HepG2 (cell line): ENCODE measurements around the gene VSIG10L2. TPM values are rescaled to one million over a fixed set of nuclear protein-coding genes. Genes with fewer than 3 reads are reported as not detected.

ENCODE experiments used
- DPF2 ChIP-seq: sonication (generic); formaldehyde crosslinking; IDR thresholded peaks from 2 replicates; pipeline ENCODE4 v1.4.0; 2020; ENCODE audit warnings: mild to moderate bottlenecking, low read depth, missing genetic modification reagents, borderline replicate concordance
- FLYWCH1 ChIP-seq: sonication (generic); formaldehyde crosslinking; IDR thresholded peaks from 2 replicates; pipeline ENCODE4 v1.8.1; 2023; ENCODE audit warnings: mild to moderate bottlenecking, missing genetic modification reagents
- IRX3 ChIP-seq: sonication (generic); formaldehyde crosslinking; IDR thresholded peaks from 2 replicates; pipeline ENCODE4 v1.8.1; 2023; ENCODE audit warnings: mild to moderate bottlenecking, low read depth, missing genetic modification reagents, borderline replicate concordance
- MEIS1 ChIP-seq: sonication (generic); formaldehyde crosslinking; IDR thresholded peaks from 2 replicates; pipeline ENCODE4 v1.9.0; 2021; ENCODE audit warnings: mild to moderate bottlenecking, missing genetic modification reagents, moderate library complexity, borderline replicate concordance
- MXD4 ChIP-seq: IDR thresholded peaks from 2 replicates; pipeline ENCODE4 v1.6.1; 2016; ENCODE audit warnings: mild to moderate bottlenecking, missing biosample characterization, missing genetic modification reagents
- NCOR1 ChIP-seq: fragments of 200-600 bp; sonication (generic); IDR thresholded peaks from 2 replicates; pipeline ENCODE4 v1.7.0; 2017; ENCODE audit warnings: antibody characterized with exemption, low read length, borderline replicate concordance
- PBX3 ChIP-seq: sonication (generic); formaldehyde crosslinking; IDR thresholded peaks from 2 replicates; pipeline ENCODE4 v1.8.1; 2023; ENCODE audit warnings: missing genetic modification reagents, inconsistent platforms, borderline replicate concordance
- POGK ChIP-seq: sonication (generic); formaldehyde crosslinking; conservative IDR thresholded peaks from 2 replicates; pipeline ENCODE4 v1.8.0; 2022; ENCODE audit warnings: mild to moderate bottlenecking, moderate library complexity, missing genetic modification reagents
- POLR2AphosphoS5 ChIP-seq: IDR thresholded peaks from 2 replicates; pipeline ENCODE4 v1.6.1; 2012; ENCODE audit warnings: low read depth, low read length
- RORA ChIP-seq: sonication (generic); formaldehyde crosslinking; IDR thresholded peaks from 2 replicates; pipeline ENCODE4 v1.5.0; 2020; ENCODE audit warnings: mild to moderate bottlenecking, missing genetic modification reagents, moderate library complexity
- SOX13 ChIP-seq, 3 experiments: fragments of 450-650 bp in 1 of 3; sonication (generic) in 1 of 3; formaldehyde crosslinking in 1 of 3; IDR thresholded peaks in 2 of 3; conservative IDR thresholded peaks in 1 of 3; 2 replicates each; pipeline versions ENCODE4 v1.5.0 to v1.6.1; 2016 to 2020; ENCODE audit warnings: antibody characterized with exemption in 1 of 3, mild to moderate bottlenecking in 1 of 3, missing compliant biosample characterization in 1 of 3, missing genetic modification reagents in 1 of 3, moderate library complexity in 1 of 3
- SSRP1 ChIP-seq: IDR thresholded peaks from 2 replicates; pipeline ENCODE4 v1.6.1; 2016; ENCODE audit warnings: control low read depth
- THAP8 ChIP-seq: sonication (generic); formaldehyde crosslinking; IDR thresholded peaks from 2 replicates; pipeline ENCODE4 v1.5.1; 2020; ENCODE audit warnings: missing genetic modification reagents, mild to moderate bottlenecking, borderline replicate concordance
- TRAFD1 ChIP-seq: sonication (generic); formaldehyde crosslinking; IDR thresholded peaks from 2 replicates; pipeline ENCODE4 v1.5.1; 2020; ENCODE audit warnings: missing genetic modification reagents, mild to moderate bottlenecking, borderline replicate concordance
- ZKSCAN1 ChIP-seq: fragments of 150-350 bp; IDR thresholded peaks from 2 replicates; pipeline ENCODE4 v1.6.1; 2014; ENCODE audit warnings: low read length
- ZNF224 ChIP-seq: sonication (generic); formaldehyde crosslinking; IDR thresholded peaks from 2 replicates; pipeline ENCODE4 v1.5.0; 2020; ENCODE audit warnings: mild to moderate bottlenecking, missing genetic modification reagents
- ZNF678 ChIP-seq: sonication (generic); formaldehyde crosslinking; IDR thresholded peaks from 2 replicates; pipeline ENCODE4 v1.4.0; 2020; ENCODE audit warnings: mild to moderate bottlenecking, missing genetic modification reagents
- ZNF770 ChIP-seq: sonication (generic); formaldehyde crosslinking; IDR thresholded peaks from 2 replicates; pipeline ENCODE4 v1.5.0; 2020; ENCODE audit warnings: mild to moderate bottlenecking, missing genetic modification reagents
- ZZZ3 ChIP-seq: sonication (generic); formaldehyde crosslinking; IDR thresholded peaks from 2 replicates; pipeline ENCODE4 v1.4.0; 2020; ENCODE audit warnings: missing genetic modification reagents, mild to moderate bottlenecking, borderline replicate concordance
- polyA plus RNA-seq, 8 experiments: library from polyadenylated mRNA; depleted of rRNA in 3 of 8; stranded (reverse) in 7 of 8; unstranded in 1 of 8; fragments of >200 nt; fragmentation: Illumina TruSeq in 4 of 8; extraction: Trizol in 4 of 8; gene quantifications; 2 replicates each; pipeline versions ENCODE4 v1.2.1 to v1.2.3, GENCODE V29; 2011 to 2016; ENCODE audit warnings: low read depth in 4 of 8, missing spikeins in 1 of 8, mixed read lengths in 1 of 8; ENCODE audit not compliant: insufficient read depth in 1 of 8
- total RNA-seq, 5 experiments: library from RNA; depleted of rRNA; stranded (reverse); fragments of >200 nt; fragmentation: Illumina TruSeq; extraction: Trizol; gene quantifications; 2 replicates each; pipeline ENCODE4 v1.2.3, GENCODE V29; 2016; ENCODE audit warnings: low read depth in 1 of 5

The VSIG10L2 gene
- total and polyA plus RNA-seq, 2 of the 13 experiments (the other 11 are each of a cell fraction or from before 2014, with no cell fraction given) = 0.21 TPM; not detected in 1

- TF ChIP-seq THAP8 (CRISPR knock-in tag) (no peak), FLYWCH1 (CRISPR knock-in tag) (no peak), MXD4 (CRISPR knock-in tag) (no peak; the same call in 1 of the 2 replicates), SSRP1 (CRISPR knock-in tag) (no peak), PBX3 (CRISPR knock-in tag) (no peak), RORA (CRISPR knock-in tag) (no peak), TRAFD1 (no peak), ZZZ3 (CRISPR knock-in tag) (no peak), DPF2 (no peak), POLR2AphosphoS5 (peak; percentile 91), POGK (no peak), MEIS1 (no peak; the same call in 1 of the 2 replicates), ZNF678 (no peak), NCOR1 (no peak), SOX13 (IDR thresholded peaks at IDR 0.05) (no peak), SOX13 (CRISPR knock-in tag; conservative IDR thresholded peaks at IDR 0.05 in 1 of 2, IDR thresholded peaks at IDR 0.05 in 1 of 2) (no peak), ZKSCAN1 (no peak), IRX3 (CRISPR knock-in tag) (no peak), ZNF770 (CRISPR knock-in tag) (0 out of 2 replicates have a peak, but pooled peaks have one; percentile 0), ZNF224 (no peak)
Observed at GRCh38 chr11:125902927-125903710, 42.7 kb upstream of the VSIG10L2 start, which contains the start of gene PUS3 (continued).
